Ectodermal cell (in vitro differentiated cells): ENCODE measurements around the gene CFAP20.
"Not testable (repeated sequence)": the region's sequence is repeated elsewhere in the genome, so short reads cannot be mapped to it uniquely, and the experiment has no call there.

Experiments
- H3K27ac ChIP-seq: 2 replicates; pipeline ENCODE4 v1.7.0; 2013; ENCODE audit warnings: mild to moderate bottlenecking, low read depth, low read length; ENCODE audit not compliant: insufficient read depth, poor library complexity, severe bottlenecking
- H3K27me3 ChIP-seq: 2 replicates; pipeline ENCODE4 v1.7.0; 2013; ENCODE audit warnings: mild to moderate bottlenecking, low read length; ENCODE audit not compliant: insufficient read depth, control insufficient read depth, poor library complexity, severe bottlenecking
- H3K36me3 ChIP-seq: one replicate; pipeline ENCODE4 v1.7.0; 2013; ENCODE audit warnings: low read length; ENCODE audit not compliant: control insufficient read depth, insufficient read depth
- H3K4me1 ChIP-seq: one replicate; pipeline ENCODE4 v1.7.0; 2013; ENCODE audit warnings: low read length; ENCODE audit not compliant: control insufficient read depth, insufficient read depth
- H3K4me3 ChIP-seq: 2 replicates; pipeline ENCODE4 v1.7.0; 2013; ENCODE audit warnings: low read depth, low read length, control low read depth; ENCODE audit not compliant: insufficient read depth
- H3K9me3 ChIP-seq: 2 replicates; pipeline ENCODE4 v1.7.0; 2013; ENCODE audit warnings: mild to moderate bottlenecking, low read length, moderate library complexity; ENCODE audit not compliant: control insufficient read depth
- WGBS, 2 experiments: methylation state at CpG; one replicate each; pipeline ENCODE4 v1.1.7; 2013; ENCODE audit warnings: missing lambda C conversion rate in 2 of 2; 5-methylcytosine and 5-hydroxymethylcytosine counted together

The CFAP20 gene

GRCh38 chr16:58086381-58087208, 42.6 kb downstream of the CFAP20 start:
- Histone ChIP-seq H3K4me1 (peaks cover 4% of the 10 kb centered on the region), H3K9me3 (no peaks in the 10 kb centered on the region), H3K27me3 (no peaks in the 10 kb centered on the region), H3K27ac (no peak overlapping the region), H3K4me3 (no peak overlapping the region), H3K36me3 (no peaks in the 10 kb centered on the region)
- 86 to 88% methylated on average over 19 of the region's 19 CpGs for WGBS, 2 experiments

GRCh38 chr16:58085584-58086251, 43.5 kb downstream of the CFAP20 start:
- Histone ChIP-seq H3K36me3 (no peaks in the 10 kb centered on the region), H3K4me3 (no peak overlapping the region), H3K27ac (no peak overlapping the region), H3K9me3 (no peaks in the 10 kb centered on the region), H3K4me1 (peaks cover 4% of the 10 kb centered on the region), H3K27me3 (no peaks in the 10 kb centered on the region)
- 93 to 94% methylated on average over 21 of the region's 21 CpGs for WGBS, 2 experiments

GRCh38 chr16:58085171-58085570, 44.0 kb downstream of the CFAP20 start:
- Histone ChIP-seq H3K36me3 (no peaks in the 10 kb centered on the region), H3K4me3 (no peak overlapping the region), H3K27me3 (no peaks in the 10 kb centered on the region), H3K4me1 (peaks cover 4% of the 10 kb centered on the region), H3K27ac (no peak overlapping the region), H3K9me3 (no peaks in the 10 kb centered on the region)
- 91 to 95% methylated on average over 11 of the region's 11 CpGs for WGBS, 2 experiments

- no peak overlapping the region for H3K4me3 ChIP-seq
- no peak overlapping the region for H3K27ac ChIP-seq
- H3K27me3 ChIP-seq = no peaks in the 10 kb centered on the region
- H3K36me3 ChIP-seq = no peaks in the 10 kb centered on the region
- peaks cover 4% of the 10 kb centered on the region for H3K4me1 ChIP-seq
- WGBS, 2 experiments = 64 to 71% methylated on average over 6 of the region's 6 CpGs
- no peaks in the 10 kb centered on the region for H3K9me3 ChIP-seq
Measured at GRCh38 chr16:58084635-58085034, 44.5 kb downstream of the CFAP20 start.

- no peaks in the 10 kb centered on the region for H3K27me3 ChIP-seq
- no peaks in the 10 kb centered on the region for H3K36me3 ChIP-seq
- H3K4me1 ChIP-seq = no peaks in the 10 kb centered on the region
- no peak overlapping the region for H3K27ac ChIP-seq
- H3K4me3 ChIP-seq = no peak overlapping the region
- no peaks in the 10 kb centered on the region for H3K9me3 ChIP-seq
Measured at GRCh38 chr16:58082381-58082780, 46.8 kb downstream of the CFAP20 start.

- WGBS, 2 experiments = 96 to 99% methylated on average over 5 of the region's 5 CpGs
- H3K4me1 ChIP-seq, H3K27me3 ChIP-seq, H3K27ac ChIP-seq, H3K9me3 ChIP-seq, H3K36me3 ChIP-seq, H3K4me3 ChIP-seq: not testable (repeated sequence)
Measured at GRCh38 chr16:58080657-58081056, 48.5 kb downstream of the CFAP20 start.

GRCh38 chr16:58077796-58078195, 51.4 kb downstream of the CFAP20 start:
- Histone ChIP-seq H3K9me3 (no peaks in the 10 kb centered on the region), H3K36me3 (no peaks in the 10 kb centered on the region), H3K27ac (no peak overlapping the region), H3K4me3 (no peak overlapping the region), H3K4me1 (no peaks in the 10 kb centered on the region), H3K27me3 (no peaks in the 10 kb centered on the region)
- 81 to 87% methylated on average over 8 of the region's 8 CpGs for WGBS, 2 experiments

GRCh38 chr16:58076514-58076913, 52.7 kb downstream of the CFAP20 start:
- 88 to 97% methylated on average over 1 of the region's 1 CpG for WGBS, 2 experiments
- Histone ChIP-seq H3K27me3 (no peaks in the 10 kb centered on the region), H3K9me3 (no peaks in the 10 kb centered on the region), H3K36me3 (no peaks in the 10 kb centered on the region), H3K27ac (no peak overlapping the region), H3K4me1 (no peaks in the 10 kb centered on the region), H3K4me3 (no peak overlapping the region)

GRCh38 chr16:58074657-58075056, 54.5 kb downstream of the CFAP20 start:
- H3K36me3 ChIP-seq = no peaks in the 10 kb centered on the region
- H3K9me3 ChIP-seq = no peaks in the 10 kb centered on the region
- no peak overlapping the region for H3K27ac ChIP-seq
- H3K4me1 ChIP-seq = no peaks in the 10 kb centered on the region
- no peaks in the 10 kb centered on the region for H3K27me3 ChIP-seq
- WGBS, 2 experiments = 79 to 81% methylated on average over 4 of the region's 4 CpGs
- no peak overlapping the region for H3K4me3 ChIP-seq

GRCh38 chr16:58073086-58073485, 56.1 kb downstream of the CFAP20 start:
- not testable (repeated sequence) for H3K27ac ChIP-seq, H3K4me3 ChIP-seq, H3K9me3 ChIP-seq, H3K27me3 ChIP-seq, H3K4me1 ChIP-seq, H3K36me3 ChIP-seq
- 88 to 93% methylated on average over 2 of the region's 2 CpGs for WGBS, 2 experiments
